ENCODE measurements around the gene NME7.
"Not testable (repeated sequence)": the region's sequence is repeated elsewhere in the genome, so short reads cannot be mapped to it uniquely, and the experiment has no call there.

NME7 gene

GRCh38 chr1:169149555-169150286 lies 217.9 kb downstream of the NME7 start:
- DNase-seq, result no peak

GRCh38 chr1:169148472-169149252 lies 218.9 kb downstream of the NME7 start:
- no peak for DNase-seq

- no peak for DNase-seq
Measured at GRCh38 chr1:169146576-169147214, 220.9 kb downstream of the NME7 start.

DNA sequence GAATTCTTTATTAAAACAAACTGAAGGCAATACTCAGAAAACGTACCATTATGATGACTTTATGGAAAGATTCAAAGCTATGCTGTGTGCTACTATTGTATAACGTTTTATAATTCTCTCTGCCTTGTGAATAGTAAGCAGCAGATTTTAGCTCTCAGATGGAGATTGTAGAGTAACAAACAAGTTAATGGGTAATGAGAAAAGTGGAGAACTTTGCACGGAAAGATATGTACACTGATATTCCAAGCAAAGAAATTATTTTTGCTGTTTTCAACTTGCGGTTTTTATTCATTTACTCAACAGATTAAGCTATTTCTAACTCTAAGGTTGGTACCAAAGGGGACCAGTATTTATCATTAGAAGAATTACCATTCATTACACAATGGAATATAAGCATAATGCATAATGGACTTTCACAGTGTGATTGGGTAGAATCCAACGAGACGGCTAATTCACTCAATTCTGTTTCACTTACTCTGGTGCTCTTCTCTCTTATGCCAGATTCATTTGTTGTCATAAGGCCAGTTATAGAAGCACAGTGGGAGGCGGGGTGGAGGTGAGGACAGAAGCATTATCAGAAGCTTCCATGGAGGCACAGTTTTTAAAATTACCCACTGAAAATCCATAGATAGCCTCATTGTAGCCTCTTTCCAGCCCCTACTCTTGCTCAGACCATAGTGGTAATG lies 222.5 kb downstream of the NME7 start:
- DNase-seq, result no peak

- no peak for DNase-seq
Measured at GRCh38 chr1:169143984-169144383, 223.6 kb downstream of the NME7 start.

DNA sequence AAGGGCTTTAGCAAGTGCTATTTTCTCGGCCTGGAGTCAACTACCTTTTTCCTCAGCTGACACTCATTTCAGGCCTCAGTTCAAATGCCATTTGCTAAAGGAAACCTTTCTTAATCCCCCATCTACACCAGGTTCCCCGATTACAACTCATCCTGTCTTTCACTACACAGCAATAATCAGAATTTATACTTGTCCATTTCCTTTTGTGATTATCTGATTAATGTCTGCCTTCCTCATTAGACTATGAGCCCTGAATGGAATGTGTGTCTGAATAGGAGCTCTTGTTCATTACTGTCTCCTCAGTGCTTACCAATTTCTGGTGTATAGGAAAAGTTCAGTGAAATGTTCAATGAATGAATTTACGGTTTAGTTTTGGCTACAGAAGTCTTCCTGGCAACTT lies 224.3 kb downstream of the NME7 start:
- DNase-seq, result no peak

DNA sequence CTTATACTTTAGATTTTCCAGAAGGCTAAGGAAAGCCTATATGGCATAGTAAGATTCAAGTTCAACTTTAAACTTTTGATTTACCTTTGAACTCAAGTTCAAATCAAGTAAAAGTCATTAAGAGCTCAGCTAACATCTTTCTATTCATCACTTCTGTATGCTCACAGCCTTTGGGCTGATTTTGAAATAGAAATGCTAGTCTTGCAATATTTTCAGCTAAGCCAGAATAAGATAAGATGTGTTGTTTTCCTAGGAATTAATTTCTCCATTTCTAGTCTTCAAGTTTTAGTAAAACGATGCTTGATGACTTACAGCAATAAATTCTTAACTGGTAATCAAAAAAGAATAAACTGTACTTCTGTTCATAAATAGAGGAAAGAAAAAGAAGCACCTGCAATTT lies 225.5 kb downstream of the NME7 start:
- no peak for DNase-seq

DNA sequence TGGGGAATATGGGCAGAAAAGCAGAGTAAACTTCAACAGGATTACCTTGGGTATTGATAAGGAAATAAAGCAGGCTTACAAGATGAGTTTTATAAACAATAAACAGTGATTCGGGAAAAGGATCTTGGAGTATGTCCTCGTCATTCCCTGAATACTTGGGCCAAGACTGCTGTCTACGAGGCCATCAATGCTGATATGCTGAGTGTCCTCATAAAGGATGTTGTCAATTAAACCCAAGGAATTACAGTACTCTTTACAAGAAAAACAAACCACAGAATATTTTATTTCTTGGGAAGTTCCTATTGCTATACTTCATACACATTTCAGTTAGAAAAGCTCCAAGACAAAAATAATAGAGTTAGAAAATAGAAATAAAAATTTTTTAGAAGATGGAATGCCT lies 226.2 kb downstream of the NME7 start:
- no peak for DNase-seq

DNA sequence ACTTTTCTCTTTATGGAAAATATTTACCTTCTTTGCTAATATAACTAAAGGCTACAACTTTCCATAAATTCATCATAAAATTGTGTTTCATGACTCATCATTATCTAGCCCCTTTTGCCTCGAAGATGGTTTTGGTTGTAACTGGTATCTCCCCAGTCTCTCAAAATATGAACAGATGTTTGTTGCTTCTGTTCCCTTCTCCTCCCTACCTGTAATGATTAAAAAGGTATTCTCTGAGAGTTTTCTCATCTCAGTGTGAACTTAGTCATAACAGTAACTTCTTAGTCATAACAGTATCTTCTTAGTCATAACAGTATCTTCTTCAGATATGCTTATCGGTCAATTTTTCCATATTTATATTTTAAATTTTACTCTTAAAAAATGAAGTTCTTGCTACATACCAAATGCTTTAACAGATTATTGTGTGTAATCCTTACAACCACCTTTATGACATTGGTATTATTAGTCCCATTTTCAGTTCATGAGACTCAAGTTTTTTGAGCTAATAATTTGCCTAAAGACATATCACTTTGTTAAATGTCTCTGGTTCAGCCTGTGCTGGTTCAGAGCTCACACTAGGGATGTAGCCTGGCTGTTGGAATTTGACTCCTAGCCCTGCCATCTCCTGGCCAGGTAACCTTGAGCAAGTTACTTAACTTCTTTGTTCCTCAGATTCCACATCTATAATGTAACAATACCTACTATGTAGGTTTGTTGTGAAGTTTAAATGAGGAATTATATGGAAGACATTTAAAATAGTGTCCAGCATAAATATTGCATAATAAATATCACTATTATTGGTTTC lies 228.5 kb downstream of the NME7 start:
- no peak for DNase-seq

DNA sequence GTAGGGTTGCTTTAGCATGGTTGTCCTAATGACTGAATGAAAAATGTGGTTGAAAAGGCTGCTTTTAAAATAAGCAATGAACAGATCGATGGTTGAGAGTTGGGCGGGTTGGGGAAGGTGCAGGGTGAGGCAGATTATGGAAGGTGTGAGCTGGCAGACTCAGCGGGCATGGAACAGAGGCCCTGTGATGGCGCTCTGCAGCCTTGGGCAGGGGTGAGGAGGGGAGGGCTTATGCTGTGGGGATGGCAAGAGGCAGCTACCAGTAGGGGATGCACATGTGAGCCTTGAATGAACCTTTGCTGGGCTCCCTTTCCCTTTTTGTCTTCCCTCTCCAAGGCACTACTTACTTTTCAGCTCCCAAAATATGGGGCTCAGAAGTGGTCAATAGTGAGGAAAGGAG lies 230.2 kb downstream of the NME7 start:
- no peak for DNase-seq

- no peak for DNase-seq
Measured at GRCh38 chr1:169133801-169134502, 233.6 kb downstream of the NME7 start.

- DNase-seq, result no peak
Measured at GRCh38 chr1:169133228-169133576, 234.4 kb downstream of the NME7 start.

GRCh38 chr1:169132512-169133227 lies 234.9 kb downstream of the NME7 start:
- DNase-seq, result no peak

GRCh38 chr1:169130683-169131082 lies 236.9 kb downstream of the NME7 start:
- DNase-seq, result no peak

DNA sequence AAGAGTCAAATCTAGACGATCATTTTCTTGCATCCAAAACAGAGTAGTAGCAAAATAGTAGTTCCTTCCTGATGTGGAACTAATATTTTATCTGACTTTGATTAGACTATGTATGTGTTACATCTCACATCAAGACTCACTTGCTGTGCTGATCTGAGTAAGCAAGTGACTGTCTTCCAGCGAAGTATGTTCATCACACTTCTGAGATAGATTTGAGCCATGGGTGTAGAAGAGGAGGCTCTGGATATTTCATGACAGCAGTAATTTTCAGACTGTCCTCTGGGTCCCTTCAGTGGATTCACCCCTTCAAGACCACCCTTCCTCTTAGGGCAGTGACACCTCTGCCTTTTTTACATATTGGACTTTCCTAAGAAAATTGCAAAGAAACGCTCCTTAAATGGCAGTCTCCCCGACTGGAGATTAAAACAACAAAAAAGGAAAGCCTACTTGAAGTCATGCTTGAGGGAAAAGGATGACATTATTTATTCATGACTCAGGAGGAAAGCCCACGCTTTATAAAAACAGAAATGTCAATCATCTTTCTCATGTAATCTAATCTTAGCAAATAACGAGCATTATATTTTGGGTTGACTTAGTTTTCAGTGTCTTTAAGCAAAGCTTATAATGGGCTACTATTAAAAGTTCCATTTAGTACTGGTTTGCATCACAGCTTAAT lies 238.3 kb downstream of the NME7 start:
- DNase-seq, result peak; percentile 36

- DNase-seq, result no peak
Measured at GRCh38 chr1:169128562-169128961, 239.0 kb downstream of the NME7 start.

GRCh38 chr1:169127305-169127704 lies 240.3 kb downstream of the NME7 start:
- DNase-seq, result no peak

- no peak for DNase-seq
Measured at GRCh38 chr1:169126335-169126734, 241.3 kb downstream of the NME7 start.

- not testable (repeated sequence) for DNase-seq
Measured at GRCh38 chr1:169125597-169125996, 242.0 kb downstream of the NME7 start.

- DNase-seq, result no peak
Measured at GRCh38 chr1:169124459-169124858, 243.1 kb downstream of the NME7 start.

DNA sequence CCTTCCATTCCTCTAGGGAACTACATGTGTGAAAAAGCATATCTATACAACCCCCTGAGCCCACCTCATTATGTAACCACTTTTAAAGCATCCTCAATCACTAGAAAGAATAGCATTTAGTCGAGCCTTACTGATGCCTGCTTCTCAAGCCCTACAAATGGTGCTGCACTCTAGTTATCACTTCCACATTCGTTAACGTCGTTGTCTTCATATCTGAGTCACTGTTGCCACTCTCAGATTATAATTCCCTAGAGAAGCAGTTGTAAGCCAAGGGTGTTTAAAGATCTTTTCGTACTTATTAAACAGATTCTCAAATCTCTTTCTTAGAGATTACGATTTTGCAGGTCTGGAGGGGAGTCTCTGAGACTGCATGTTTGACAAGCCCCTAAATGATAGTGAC lies 244.6 kb downstream of the NME7 start:
- no peak for DNase-seq
